ENCODE measurements around the gene BACE2.
"Not testable (repeated sequence)": the region's sequence is repeated elsewhere in the genome, so short reads cannot be mapped to it uniquely, and the experiment has no call there.

BACE2 gene

DNA sequence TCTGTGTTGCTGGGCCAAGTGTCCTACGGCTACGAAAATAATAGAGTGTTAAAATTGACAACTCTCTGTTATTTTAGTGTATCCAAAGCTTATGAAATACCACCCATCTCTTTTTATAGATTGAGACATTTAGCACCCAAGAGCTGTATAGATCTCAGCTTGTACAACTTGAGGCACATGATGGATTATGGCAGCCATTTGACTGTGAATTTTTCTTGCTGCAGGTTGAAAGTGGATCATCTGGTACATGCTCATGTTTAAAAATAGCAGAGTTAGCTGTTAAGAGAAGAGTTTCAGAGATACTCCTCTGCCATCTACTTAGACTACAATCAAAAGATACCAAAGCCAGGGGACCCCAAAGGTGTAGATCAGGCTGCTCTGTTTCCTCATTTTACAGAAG is 99.4 kb downstream of the BACE2 start:
- DNase-seq (ENCODE audit: low read depth in 2 of 3, low spot score in 1 of 3): no peak

DNA sequence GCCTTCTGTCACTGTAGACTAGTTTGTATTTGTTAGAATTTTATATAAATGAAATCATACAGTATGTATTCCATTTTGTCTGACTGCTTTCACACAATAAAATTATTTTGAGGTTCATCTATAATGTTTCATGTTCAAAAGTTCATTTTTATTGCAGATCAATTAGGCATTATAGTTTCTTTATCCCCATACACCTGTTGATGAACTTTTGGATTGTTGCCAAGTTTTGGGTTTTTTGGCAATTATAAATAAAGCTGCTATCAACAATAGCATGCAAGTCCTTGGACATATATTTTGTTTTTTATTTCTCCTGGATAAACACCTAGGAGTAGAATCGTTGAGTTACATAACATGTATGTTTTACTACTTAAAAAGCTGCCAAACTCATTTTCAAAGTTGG is 101.6 kb downstream of the BACE2 start:
- no peak for DNase-seq (ENCODE audit: low read depth in 2 of 3, low spot score in 1 of 3)

DNA sequence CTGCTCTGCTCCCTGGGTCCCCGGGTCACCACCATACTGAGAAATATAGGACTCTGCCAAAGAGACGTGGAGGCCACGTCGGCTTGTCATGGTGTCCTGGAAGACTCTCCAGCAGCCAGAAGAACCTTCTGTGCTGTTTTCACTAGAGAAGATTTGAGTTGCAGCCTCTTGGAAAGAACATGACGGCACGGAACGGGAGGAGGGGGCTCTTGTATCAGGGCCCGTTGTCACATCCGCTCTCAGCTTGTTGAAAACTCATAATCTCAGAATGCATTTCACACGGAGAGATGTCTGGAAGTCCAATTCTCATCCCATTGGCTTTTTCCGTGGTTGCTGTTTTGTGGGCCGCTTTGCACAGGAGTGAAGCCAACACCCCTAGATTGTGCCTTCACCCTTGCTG is 109.2 kb downstream of the BACE2 start:
- DNase-seq (ENCODE audit: low read depth in 2 of 3, low spot score in 1 of 3): no peak

DNA sequence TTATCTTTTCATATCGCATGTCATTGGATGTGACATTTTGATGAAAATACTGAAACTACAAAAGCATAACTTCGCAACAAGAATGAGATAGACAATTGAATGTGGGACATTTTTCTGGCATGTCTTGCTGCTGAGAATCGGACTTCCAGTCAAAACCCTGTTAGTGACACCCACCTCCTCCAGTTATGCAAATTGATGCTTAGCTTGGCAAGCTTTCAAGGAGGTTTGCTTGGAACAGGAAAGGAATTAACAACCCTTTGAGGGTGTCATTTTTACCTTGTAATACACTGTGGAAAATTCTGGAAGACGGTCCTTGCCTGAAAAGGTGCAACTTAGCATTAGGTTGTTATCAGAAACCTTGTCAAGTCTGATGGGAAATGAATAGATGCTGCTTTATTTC is 109.9 kb downstream of the BACE2 start:
- DNase-seq (ENCODE audit: low read depth in 2 of 3, low spot score in 1 of 3): no peak

DNA sequence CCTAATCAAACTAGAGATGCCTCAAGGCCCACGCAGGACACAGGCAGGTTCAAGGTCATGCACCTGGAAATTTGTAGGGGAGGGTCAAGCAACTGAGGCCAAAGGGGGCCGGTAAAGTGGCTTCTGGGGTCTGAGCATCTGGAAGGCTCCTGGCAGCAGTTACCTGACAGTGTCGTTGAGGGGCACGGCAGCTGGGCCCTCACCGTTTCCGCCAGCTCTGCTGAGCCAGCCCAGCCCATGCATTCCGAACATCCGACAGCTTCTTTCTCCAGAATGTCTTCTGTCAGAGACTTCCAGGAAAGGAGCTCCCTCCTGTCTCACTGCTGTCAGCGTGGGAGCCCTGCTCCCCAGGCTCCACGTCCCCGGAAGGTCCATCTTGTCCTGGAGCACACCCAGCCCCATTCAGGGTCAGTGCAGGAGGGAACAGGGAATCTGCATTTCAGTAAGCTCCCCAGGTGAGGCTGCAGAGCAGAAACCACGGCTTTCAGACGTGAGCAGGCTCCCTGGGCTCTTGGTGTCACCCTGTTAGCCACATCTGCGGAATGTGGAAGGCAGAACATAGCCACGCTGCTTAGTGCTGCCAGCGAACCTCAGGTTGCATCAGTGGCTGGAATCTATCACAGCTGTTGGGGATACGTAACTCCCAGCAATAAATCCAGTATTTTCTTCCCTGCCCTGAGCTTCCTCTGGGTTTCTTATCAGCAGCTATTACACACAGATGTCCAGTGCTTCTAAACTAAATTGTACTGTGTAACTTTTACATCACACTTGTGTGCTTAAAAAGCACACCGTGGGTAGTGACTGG is 112.4 kb downstream of the BACE2 start:
- DNase-seq (ENCODE audit: low read depth in 2 of 3, low spot score in 1 of 3): no peak

DNA sequence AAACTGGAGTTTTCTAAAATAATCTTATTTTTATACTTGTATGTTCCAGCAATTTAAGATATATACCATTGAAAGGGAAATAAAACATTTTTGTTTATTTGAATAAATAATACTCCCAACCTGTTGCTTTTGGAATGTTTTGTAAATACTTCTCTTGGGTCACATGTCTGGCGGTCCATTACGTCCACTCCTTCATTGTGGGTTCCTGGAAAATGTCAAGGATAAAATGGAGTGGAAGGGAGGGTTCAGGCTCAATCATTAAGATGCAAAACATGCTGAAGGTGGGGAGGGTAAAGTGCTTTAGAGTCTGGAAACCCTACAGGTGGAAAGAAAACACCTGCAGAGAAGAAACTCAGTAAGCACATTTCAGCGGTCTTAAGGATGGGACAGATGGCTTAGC is 114.5 kb downstream of the BACE2 start:
- no peak for DNase-seq (ENCODE audit: low read depth in 2 of 3, low spot score in 1 of 3)

DNA sequence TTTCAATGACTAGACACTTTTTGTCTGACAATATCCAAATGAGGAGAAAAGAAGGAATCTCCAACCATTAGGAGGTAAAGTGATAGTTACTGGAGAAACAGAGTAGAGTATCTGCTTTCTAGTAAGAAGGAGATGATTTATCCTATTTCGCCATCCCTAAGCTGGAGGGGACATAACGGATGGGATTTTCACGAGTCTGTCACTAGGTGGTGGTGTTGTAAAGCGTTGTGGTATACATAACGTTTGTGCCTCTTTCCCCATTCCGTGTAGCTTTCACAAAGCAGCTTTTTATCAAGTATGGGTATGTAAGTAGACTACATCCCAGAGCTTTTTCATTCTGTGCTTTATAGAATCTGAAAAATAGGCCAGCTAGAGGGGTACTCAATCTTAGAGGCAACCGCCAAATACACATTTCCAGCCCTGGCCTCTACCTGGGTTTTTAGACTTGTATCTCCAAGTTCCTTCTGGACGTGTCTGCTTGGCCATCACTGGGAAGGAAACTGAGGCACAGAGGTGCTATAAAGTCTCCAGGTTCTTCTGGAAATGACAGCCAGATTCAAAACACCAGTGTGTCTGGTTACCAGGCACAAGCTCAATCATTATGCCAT is 115.4 kb downstream of the BACE2 start:
- peak in 2 of 3 donors; percentile 9 to 54 for DNase-seq (ENCODE audit: low read depth in 2 of 3, low spot score in 1 of 3)

DNA sequence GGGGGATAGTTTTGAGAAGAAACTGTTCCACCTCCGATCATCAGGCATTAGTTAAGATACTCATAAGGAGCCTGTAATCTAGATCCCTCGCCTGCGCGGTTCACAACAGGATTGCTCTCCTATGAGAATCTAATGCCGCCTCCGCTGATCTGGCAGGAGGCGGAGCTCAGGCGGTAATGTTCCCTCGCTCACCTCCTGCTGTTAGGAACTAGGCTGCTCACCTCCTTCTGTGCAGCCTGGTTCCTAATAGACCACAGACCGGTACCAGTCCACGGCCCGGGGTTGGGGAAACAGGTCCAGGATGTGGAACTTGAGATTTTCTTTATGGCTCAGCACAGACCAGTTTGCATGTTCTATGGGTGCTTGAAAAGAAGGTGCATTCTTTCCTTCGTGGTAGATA is 121.5 kb downstream of the BACE2 start:
- DNase-seq (ENCODE audit: low read depth in 2 of 3, low spot score in 1 of 3): no peak

DNA sequence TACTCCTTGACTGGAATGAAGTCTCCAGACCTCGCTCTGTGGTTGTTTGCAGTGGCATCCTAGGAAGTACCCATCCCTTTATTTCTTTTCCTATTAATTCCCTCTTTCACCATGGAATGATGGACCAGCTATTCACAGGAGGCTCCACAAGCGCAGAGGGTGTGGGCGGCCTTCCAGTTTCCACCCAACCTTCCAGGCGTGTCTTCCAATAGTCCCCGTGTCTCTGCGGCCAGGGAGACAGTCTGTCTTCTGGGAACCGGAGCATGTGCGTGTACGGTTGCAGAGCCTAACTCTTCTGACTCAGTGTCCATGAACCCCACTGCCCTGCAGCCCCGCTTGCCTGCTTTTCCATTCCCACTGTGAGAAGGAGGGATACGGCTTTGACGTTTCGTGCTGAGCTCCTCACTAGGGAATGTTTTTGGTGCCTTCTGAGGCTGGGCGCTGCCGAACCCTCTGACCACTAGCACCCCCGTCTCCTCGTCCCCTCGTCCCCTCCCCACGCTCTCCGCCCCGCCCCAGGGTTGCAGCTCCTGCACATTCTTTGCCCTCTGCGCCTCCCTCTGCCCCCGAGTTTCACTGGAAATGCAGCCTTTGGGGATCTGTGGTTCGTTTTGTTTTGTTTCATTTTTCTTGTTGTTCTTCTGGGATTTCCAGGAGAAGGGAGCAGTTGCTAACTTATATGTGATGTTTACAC is 122.3 kb downstream of the BACE2 start:
- DNase-seq (ENCODE audit: low read depth in 2 of 3, low spot score in 1 of 3): no peak

DNA sequence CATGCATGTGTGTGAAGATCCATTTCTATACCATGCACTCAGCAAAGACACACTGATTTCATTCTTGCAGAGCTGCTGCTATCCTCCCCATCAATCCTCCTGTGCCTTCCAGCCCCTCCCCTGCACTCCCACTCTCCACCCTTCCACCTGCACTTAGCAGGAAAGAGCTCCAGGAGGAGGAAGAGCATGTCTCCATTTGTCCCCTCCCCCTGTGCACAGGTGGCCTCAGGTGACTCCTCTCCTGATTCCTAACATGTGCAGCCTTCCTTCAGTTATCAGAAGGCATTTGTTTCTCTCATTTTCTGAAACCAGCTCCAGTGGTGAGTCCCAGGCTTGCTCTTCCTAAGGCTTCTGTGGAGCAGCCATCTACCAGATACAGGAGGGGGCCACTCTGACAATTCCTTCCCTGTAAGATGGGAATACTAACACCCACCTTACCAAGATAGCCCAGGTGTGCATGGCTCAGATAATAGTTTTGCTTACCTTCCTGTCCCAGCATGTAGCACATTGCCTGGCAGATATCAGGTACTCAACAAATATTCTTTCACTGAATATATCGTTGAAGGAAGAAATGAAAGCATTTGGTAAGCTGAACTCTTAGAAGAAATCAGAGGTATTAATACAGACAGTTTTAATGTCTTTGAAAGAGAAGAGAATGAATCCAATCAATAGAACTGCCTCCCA is 126.7 kb downstream of the BACE2 start:
- DNase-seq (ENCODE audit: low read depth in 2 of 3, low spot score in 1 of 3): no peak

DNA sequence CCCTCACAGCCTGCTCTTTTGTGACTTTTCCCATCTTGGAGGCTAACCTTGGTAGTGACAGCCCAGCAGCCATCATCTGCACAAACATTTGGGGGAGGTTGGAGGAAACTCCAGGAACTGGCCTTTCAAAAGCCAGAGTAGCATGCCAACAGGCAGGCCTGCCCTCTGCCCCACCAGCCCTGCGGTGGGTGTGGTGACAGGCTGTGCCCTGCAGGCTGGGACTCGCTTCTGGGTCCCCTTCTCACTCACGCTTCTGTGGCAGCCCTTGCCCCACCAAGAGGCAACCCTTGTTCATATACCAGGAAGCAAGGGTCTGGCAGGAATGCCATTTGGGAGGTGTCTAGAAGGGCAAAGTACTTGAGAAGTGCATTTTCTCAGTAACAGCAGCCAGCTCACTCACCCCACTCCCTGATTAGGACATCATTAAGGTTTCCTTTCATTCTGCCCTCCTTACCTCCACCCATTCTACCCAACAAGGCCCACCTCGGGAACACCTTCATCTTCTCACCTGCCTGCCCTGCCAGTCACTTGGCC is 127.8 kb downstream of the BACE2 start:
- DNase-seq (ENCODE audit: low read depth in 2 of 3, low spot score in 1 of 3): no peak

DNA sequence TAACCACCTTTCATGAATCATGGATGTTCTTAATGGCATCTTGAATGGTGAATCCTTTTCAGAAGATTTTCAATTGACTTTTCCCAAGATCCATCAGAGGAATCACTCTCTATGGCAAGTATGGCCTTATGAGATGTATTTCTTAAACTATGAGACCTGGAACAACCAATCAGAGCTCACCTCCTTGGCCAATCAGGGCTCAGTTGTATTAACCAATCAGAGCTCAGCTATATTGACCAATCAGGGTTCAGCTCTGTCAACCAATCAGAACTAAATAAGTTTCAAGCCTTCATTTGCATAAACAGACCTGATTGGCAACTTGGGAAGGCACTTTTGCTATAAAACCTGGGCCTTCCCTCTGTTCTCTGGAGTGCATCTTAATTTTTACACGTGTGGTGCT is 135.0 kb downstream of the BACE2 start:
- no peak for DNase-seq (ENCODE audit: low read depth in 2 of 3, low spot score in 1 of 3)

DNA sequence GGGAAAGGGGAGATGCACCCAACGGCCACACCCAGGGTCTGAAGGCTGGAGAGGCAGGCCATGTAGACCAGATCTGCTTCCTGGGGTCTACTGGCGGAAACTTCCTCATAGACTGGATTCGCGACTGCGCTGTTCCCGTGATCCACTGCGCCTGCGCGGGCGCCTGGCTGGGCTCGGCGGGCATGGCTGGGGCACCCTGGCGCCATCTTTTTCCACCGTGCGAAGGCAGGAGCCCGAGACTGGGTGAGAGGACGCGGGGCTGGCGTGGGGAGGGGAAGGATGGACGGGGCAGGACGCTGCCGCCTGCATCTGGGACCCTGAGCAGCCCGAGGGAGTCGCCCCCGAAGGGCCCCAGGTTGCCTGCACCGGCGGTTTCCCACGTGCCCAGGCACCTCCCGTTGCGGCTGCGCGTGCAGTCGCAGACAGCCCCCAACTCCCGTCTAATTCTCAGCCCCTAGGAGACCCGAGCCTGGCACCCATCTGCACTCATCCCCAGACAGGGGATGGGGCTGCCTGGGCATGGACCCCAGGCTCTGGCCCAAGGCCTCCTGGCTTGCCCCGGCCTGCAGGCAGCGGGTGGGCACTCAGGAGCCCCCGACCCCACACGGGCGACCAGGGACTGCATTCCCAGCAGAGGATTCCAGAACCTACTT is 136.2 kb downstream of the BACE2 start:
- DNase-seq (ENCODE audit: low read depth in 2 of 3, low spot score in 1 of 3): no peak

DNA sequence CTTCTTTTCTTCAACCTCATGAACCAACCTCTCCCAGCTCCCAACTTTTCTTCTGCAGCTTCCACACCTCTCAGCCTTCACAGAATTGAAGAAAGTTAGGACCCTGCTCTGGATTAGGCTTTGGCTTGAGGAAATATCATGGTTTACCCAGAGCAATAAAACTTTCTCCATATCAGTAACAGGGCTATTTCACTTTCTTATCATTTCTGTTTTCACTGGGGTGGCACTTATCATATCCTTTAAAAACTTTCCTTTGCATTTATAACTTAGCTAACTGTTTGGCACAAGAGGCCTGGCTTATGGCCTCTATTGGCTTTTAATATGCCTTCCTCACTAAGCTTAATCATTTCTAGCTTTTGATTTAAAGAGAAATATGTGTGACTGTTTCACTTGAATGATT is 139.3 kb downstream of the BACE2 start:
- DNase-seq (ENCODE audit: low read depth in 2 of 3, low spot score in 1 of 3): no peak

DNA sequence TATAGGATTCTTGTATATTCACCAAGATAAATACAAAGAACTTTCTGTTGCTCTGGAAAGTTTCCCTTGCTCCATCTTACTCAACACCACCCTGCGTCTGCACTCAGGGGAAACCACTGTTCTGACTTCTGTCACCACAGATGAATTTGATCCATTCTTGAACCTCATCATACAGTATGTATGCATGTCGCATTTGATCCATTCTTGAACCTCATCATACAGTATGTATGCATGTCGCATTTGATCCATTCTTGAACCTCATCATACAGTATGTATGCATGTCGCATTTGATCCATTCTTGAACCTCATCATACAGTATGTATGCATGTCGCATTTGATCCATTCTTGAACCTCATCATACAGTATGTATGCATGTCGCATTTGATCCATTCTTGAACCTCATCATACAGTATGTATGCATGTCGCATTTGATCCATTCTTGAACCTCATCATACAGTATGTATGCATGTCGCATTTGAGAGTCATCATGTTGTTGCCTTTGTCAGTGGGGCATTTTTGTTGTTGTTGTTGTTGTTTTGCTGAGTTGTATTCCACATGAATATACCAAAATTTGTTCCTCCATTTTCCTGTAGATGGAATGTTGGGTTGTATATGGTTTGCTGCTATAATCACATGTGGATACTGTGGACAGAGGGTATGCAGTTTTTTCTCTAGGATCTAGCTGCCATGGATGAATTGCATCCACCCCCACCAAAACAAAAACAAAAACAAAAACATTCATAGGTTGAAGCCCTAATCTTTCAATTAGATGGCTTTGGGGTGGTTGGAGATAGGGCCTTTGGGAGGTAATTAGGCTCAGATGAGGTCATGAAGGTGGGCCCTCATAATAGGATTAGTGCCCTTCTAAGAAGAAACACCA is 145.6 kb downstream of the BACE2 start:
- not testable (repeated sequence) for DNase-seq (ENCODE audit: low read depth in 2 of 3, low spot score in 1 of 3)

DNA sequence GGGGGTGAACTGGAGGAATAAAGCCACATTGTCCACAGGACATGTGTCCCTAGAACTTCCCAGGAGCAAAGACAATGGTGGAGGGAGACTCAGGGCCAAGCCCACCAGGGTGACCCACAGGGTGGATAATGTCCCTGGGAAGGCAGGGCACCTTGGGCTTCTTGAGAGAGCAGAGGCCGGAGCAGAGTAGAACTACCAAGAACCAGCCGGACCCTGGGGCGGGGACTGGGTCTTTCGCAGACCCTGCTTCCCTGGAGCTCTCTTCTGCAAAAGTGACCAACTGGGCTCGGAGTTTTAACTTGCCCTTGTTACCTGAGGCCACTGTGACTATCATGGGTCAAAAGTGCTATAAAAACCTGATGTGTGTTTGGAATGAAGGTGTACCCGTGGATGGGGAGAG is 147.8 kb downstream of the BACE2 start:
- no peak for DNase-seq (ENCODE audit: low read depth in 2 of 3, low spot score in 1 of 3)

DNA sequence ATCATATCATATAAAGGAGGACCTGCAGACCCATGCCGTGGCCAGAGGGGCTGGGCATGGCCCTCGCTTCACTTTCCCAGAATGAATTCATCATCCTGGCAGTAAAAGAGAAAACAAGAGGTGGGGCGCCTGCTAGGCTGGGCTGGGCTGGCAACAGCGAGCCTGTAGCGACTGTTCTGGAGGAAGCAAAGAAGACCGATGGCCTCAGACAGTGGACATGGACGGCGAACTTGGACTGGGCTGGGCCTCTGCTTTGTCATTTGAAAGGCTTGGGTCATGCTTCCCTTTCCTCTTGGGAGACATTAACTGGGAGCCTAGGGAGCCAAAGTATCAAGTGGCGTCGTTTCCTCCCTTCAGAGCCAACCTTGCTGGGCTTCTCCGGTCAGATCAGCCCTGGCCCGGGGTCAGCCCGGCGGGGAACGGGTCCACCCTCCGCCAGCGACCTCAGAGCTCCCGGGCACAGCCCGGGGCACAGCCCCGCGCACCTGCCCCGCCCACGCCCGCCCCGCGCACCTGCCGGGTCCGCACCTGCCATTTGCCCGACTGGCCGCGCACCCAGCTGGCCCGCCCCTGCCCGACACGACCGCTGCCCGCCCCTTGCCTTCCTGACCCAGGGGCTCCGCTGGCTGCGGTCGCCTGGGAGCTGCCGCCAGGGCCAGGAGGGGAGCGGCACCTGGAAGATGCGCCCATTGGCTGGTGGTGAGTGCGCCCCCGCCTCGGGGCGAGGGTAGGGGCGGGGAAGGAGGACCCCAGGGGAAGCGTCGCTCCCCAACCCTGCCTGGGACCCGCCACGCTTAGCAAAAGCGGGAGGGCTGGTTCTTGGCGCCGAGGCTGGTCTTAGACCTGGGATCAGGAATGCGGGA is 148.5 kb downstream of the BACE2 start, which contains the start of gene FAM3B:
Gene FAM3B (plus strand): TSS at position 602 of the 863 bp plus-strand sequence. CDS start 79 bp downstream, at position 681.
- DNase-seq (ENCODE audit: low read depth in 2 of 3, low spot score in 1 of 3): no peak

DNA sequence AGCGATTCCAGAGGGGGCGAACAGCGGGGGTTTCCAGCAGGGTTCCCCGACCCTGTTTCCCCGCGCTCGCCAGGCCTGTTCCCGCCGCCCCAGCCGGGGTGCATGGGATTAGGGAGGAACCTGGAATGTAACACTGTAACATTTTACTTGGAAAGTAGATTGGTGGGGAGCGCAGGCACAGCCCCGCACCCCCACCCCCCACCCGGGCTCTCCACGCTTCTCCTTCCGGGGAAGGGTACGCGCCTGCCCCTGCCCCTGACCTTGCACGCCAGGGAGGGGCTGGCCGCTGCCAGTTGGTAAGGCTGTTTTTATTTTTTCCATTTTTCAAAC is 149.1 kb downstream of the BACE2 start:
- DNase-seq (ENCODE audit: low read depth in 2 of 3, low spot score in 1 of 3): no peak

DNA sequence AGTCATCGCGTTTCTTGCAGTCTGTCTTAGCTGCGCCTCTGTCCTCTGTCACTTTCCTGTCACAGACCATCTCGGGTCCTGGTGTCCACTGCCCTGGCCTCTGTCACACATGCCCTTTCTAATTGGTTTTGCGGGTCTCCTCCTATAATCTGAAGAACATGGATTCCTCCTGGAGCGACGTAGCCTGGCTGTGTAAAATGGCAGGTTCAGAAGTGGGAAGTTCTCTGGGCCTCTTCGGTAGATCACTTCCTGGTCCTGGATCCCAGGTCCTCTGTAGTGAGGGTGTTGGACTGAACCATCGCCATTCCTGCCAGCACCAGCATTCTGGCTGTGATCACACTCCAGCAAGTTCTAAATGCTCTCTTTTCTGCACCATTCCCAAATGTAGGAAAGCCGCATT is 149.5 kb downstream of the BACE2 start:
- DNase-seq (ENCODE audit: low read depth in 2 of 3, low spot score in 1 of 3): no peak
